ENCODE measurements around the gene TMX2.
"Not testable (repeated sequence)": the region's sequence is repeated elsewhere in the genome, so short reads cannot be mapped to it uniquely, and the experiment has no call there.

Gene TMX2, protein sequence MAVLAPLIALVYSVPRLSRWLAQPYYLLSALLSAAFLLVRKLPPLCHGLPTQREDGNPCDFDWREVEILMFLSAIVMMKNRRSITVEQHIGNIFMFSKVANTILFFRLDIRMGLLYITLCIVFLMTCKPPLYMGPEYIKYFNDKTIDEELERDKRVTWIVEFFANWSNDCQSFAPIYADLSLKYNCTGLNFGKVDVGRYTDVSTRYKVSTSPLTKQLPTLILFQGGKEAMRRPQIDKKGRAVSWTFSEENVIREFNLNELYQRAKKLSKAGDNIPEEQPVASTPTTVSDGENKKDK

GRCh38 chr11:57712256-57713150 is at the start of gene TMX2:
Gene TMX2, plus strand, starts transcription at chr11:57712593. Its CDS starts 26 bp downstream, at chr11:57712619.
- peak; percentile 95 for DNase-seq (ENCODE audit: low spot score)

DNA sequence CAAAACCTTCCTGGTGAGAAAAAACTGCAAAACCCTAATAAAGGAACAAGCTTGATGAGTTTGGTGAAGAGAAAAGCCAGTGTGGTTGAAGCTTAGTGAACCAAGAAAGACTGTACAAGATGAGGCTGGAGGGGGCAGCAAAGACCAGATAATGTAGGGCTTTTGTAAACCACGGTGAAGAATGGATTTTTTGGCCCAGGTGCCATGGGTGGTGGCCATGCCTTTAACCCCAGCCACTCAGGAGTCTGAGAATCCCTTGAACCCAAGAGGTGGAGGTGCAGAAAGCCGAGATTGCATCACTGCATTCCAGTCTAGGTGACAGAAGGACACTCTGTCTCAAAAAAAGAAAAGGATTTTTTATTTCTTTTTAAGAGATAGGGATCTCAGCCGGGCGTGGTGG is 49.5 kb upstream of the TMX2 start:
- no peak for DNase-seq (ENCODE audit: low spot score)

GRCh38 chr11:57663975-57664374 is 48.4 kb upstream of the TMX2 start:
- DNase-seq (ENCODE audit: low spot score): no peak

GRCh38 chr11:57667117-57667735 is 45.2 kb upstream of the TMX2 start:
- DNase-seq (ENCODE audit: low spot score): peak; percentile 96

GRCh38 chr11:57667736-57668433 is 44.5 kb upstream of the TMX2 start, which contains the start of gene ZDHHC5:
Gene ZDHHC5, plus strand, starts transcription at chr11:57668114. Its CDS starts 4,977 bp downstream, at chr11:57673091.
- DNase-seq (ENCODE audit: low spot score): peak; percentile 99

DNA sequence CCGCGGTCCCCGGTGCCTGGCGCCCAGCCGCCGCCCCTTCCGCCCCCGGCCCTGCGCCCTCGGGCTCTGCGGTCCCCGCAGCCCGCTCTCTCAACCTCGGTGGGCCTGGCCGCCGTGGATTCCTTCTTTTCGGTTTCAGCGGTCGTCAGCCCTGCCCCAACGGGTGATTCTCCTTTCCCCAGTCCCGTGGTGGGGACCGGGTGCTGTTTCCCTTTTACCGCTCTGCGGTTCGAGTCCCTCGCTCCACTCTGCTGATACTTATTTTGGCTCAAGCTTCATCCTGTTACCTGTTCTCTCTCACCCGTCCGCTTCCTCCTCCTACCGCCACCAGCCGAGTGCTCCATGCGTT is 44.0 kb upstream of the TMX2 start:
- DNase-seq (ENCODE audit: low spot score): no peak

DNA sequence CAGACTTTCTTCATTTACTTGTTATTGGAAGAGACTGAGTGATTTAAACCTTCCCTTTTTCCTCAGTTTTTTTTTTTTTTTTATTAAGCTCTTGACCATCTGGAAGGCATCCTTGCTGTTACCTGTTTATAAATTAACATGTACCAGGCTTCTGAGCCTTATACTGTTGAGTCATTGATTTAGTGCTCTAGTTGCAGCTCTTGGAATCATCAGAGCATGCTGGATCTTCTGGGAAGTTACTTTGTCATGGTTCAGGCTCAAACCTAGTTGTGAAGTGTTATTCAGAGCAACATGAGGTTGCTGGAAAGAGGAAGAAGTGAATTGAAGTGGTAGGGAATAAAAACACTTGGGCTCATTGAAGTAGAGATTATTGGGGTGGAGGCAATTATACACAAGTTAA is 38.1 kb upstream of the TMX2 start:
- DNase-seq (ENCODE audit: low spot score): no peak

GRCh38 chr11:57675176-57675941 is 37.0 kb upstream of the TMX2 start:
- no peak for DNase-seq (ENCODE audit: low spot score)

DNA sequence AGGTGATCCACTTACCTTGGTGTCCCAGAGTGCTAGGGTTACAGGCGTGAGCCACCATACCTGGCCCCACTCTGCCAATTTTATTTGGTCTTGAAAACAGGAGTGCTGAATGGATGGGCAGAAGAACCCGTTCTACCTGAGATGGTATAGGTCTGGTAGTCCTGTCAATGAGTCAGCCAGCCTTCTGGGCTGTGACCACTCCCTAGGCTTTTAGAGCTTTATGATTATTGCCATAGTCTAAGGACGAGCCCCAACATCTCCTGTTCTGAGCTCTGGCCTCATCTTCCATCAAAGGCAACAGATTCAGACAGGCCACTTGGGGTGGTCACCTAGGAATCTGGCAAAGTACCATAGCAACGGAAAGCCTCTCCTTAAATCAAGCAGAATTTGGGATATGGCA is 33.0 kb upstream of the TMX2 start:
- DNase-seq (ENCODE audit: low spot score): no peak

DNA sequence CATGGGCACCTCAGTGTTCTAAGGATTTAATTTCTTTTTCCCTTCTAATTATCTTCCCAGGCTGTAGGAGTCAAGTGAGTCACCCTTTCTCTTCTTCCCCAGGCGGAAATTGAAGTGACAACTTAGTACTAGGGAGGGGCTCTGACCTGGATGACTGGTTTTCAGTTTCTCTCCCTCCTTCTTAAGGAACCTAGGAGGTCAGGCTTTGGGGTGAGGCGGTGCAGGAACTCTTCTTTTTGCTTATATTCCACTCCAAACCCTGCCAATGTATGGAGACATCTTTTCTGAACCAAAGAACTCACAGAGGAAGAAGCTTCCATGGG is 31.9 kb upstream of the TMX2 start:
- DNase-seq (ENCODE audit: low spot score): peak; percentile 16

GRCh38 chr11:57681168-57681567 is 31.2 kb upstream of the TMX2 start:
- DNase-seq (ENCODE audit: low spot score): no peak

DNA sequence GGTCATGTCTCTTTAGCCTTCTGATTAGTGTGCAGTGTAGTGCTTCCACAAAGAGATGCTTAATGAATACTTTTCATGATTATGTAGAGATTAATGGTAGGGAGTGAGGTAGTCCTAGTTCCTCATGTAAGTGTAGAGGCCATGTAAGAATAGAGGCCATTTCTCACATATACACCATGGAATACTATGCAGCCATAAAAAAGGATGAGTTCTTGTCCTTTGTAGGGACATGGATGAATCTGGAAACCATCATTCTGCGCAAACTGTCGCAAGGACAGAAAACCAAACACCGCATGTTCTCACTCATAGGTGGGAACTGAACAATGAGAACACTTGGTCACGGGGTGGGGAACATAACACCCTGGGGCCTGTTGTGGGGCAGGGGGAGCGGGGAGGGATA is 21.9 kb upstream of the TMX2 start:
- DNase-seq (ENCODE audit: low spot score): not testable (repeated sequence)

GRCh38 chr11:57698843-57699365 is 13.5 kb upstream of the TMX2 start:
- no peak for DNase-seq (ENCODE audit: low spot score)

DNA sequence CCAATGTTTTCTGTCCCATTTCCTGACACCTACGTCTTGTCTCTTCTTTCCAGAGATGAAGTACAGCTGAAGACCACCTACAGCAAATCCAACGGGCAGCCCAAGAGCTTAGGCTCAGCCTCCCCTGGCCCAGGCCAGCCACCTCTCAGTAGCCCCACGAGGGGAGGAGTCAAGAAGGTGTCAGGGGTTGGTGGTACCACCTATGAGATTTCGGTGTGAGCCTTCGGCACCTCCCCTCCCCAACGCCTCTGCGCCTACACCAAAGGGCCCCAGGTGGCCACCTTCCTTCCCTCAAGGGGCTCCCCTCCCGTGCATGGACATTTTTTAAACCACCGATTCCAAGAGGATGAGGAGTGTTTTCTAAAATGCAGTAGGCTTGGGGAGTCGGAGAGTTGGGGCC is 12.6 kb upstream of the TMX2 start:
- DNase-seq (ENCODE audit: low spot score): no peak

- DNase-seq (ENCODE audit: low spot score): no peak
Measured at GRCh38 chr11:57700425-57700824, 12.0 kb upstream of the TMX2 start.

- DNase-seq (ENCODE audit: low spot score): no peak
Measured at GRCh38 chr11:57703341-57703740, 9.1 kb upstream of the TMX2 start.

- no peak for DNase-seq (ENCODE audit: low spot score)
Measured at GRCh38 chr11:57704932-57705331, 7.5 kb upstream of the TMX2 start.

- not testable (repeated sequence) for DNase-seq (ENCODE audit: low spot score)
Measured at GRCh38 chr11:57705432-57705831, 7.0 kb upstream of the TMX2 start.

GRCh38 chr11:57709802-57710367 is 2.5 kb upstream of the TMX2 start:
- no peak for DNase-seq (ENCODE audit: low spot score)

DNA sequence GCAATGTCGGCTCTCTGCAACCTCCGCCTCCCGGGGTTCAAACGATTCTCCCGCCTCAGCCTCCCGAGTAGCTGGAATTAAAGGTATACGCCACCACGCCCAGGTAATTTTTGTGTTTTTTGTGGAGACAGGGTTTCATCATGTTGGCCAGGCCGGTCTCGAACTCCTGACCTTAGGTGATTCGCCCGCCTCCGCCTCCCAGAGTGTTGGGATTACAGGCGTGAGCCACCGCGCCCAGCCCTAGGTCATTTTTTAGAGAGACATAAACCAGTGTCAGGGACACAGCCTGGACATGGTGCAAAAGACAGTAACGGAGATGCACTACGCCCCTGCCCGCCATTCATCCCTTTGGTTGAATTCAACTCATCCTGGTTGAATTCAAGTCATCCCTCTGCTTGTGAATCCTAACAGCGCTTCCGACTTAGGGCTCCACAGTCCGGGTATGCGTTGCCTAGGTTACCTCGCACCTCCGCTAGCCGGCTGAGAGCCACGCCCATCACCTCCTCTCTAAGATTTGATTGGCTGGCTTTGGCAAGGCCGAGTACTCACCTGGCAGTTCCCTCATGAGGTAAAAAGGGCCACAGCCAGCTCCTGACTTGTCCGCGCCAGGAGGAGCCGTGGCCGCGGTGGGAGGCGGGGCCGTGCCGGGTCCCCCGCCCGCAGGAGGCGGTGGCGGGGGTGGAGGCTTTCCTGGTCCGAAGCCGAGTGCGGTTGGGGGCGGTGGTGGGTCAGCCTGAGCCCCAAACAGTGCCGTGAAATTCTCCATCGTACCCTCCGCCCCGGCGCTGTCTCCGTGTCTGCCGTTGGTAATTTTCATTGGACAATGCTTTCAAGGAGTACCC is 758 bp upstream of the TMX2 start, which contains the start of gene MED19:
MED19 (minus strand) TSS at position 802 of the 842 bp plus-strand sequence; CDS start at position 766, 36 bp downstream.
- peak; percentile 81 for DNase-seq (ENCODE audit: low spot score)

Data from GM03348 (cell line).